Endothelial cell (in vitro differentiated cells): ENCODE measurements around the gene CLNS1A. TPM values are rescaled to one million over a fixed set of nuclear protein-coding genes. Genes with fewer than 3 reads are reported as not detected.
A peak's percentile ranks its signal among the peaks of the same experiment; 100 is the strongest.

ENCODE experiments used
- DNase-seq: peaks from one replicate; pipeline ENCODE4 v3.0.0; 2021; ENCODE audit warnings: low spot score
- H3K27ac Mint-ChIP-seq: one replicate; pipeline ENCODE4 v1.8.0; 2021; ENCODE audit warnings: mixed read lengths, inconsistent platforms; ENCODE audit not compliant: unreplicated experiment
- H3K27me3 Mint-ChIP-seq: one replicate; pipeline ENCODE4 v1.8.0; 2021; ENCODE audit warnings: mild to moderate bottlenecking, moderate library complexity, mixed read lengths, inconsistent platforms; ENCODE audit not compliant: unreplicated experiment
- H3K36me3 Mint-ChIP-seq: one replicate; pipeline ENCODE4 v1.8.0; 2021; ENCODE audit warnings: mild to moderate bottlenecking, low read depth, mixed read lengths, inconsistent platforms; ENCODE audit not compliant: unreplicated experiment
- H3K4me1 Mint-ChIP-seq: one replicate; pipeline ENCODE4 v1.8.0; 2021; ENCODE audit warnings: mild to moderate bottlenecking, mixed read lengths, inconsistent platforms; ENCODE audit not compliant: unreplicated experiment
- H3K4me3 Mint-ChIP-seq: one replicate; pipeline ENCODE4 v1.8.0; 2021; ENCODE audit warnings: mild to moderate bottlenecking, mixed read lengths, inconsistent platforms; ENCODE audit not compliant: unreplicated experiment
- H3K9me3 Mint-ChIP-seq: one replicate; pipeline ENCODE4 v1.8.0; 2021; ENCODE audit warnings: mixed read lengths, inconsistent platforms; ENCODE audit not compliant: unreplicated experiment
- total RNA-seq: library from RNA; stranded (reverse); fragmentation: NEBNext Ultra II Directional; extraction: Animal tissue kit (Norgen Biotek cat#: 25700); gene quantifications from one replicate; pipeline ENCODE4 v1.2.1, GENCODE V29; 2021; ENCODE audit not compliant: unreplicated experiment
- TF ChIP-seq, protein P1 (sequence below): fragments of 200-600 bp; sonication (generic); IDR thresholded peaks from one replicate; pipeline ENCODE4 v1.5.0; 2021; ENCODE audit warnings: antibody characterized with exemption; ENCODE audit not compliant: unreplicated experiment

Gene CLNS1A
- total RNA-seq, 1 donor from 2014 or later, result 95.6 TPM

DNA sequence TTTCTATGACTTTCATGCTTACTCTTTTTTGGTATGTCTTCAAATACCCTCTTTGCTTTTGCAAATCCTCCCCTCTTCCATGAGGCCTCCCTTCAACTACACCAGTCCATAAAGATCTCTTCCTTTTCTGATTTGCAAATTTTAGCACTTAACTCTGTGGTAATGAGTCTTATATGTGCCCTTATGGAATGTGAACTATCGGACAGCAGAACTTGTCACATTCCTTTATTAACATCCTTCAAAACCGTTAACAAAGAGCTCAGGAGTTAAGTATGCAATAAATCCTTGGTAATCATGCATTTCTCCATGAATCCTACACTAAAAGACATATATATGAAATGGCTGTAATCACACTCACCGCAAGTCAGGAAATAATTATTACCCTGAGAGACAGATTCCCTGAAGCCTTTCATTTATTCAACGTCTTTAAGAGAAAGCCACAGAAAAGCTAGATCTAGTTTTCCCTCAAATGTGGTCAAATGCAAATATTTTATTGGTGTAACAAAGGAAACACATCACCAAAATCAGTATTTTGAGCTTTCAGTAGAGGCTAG, 7.4 kb downstream of the CLNS1A start:
- peaks cover 5% of the 10 kb centered on the region for H3K4me1 Mint-ChIP-seq
- TF ChIP-seq, protein P1, sequence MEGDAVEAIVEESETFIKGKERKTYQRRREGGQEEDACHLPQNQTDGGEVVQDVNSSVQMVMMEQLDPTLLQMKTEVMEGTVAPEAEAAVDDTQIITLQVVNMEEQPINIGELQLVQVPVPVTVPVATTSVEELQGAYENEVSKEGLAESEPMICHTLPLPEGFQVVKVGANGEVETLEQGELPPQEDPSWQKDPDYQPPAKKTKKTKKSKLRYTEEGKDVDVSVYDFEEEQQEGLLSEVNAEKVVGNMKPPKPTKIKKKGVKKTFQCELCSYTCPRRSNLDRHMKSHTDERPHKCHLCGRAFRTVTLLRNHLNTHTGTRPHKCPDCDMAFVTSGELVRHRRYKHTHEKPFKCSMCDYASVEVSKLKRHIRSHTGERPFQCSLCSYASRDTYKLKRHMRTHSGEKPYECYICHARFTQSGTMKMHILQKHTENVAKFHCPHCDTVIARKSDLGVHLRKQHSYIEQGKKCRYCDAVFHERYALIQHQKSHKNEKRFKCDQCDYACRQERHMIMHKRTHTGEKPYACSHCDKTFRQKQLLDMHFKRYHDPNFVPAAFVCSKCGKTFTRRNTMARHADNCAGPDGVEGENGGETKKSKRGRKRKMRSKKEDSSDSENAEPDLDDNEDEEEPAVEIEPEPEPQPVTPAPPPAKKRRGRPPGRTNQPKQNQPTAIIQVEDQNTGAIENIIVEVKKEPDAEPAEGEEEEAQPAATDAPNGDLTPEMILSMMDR, result no peak
- no peak overlapping the region for H3K27ac Mint-ChIP-seq
- no peaks in the 10 kb centered on the region for H3K27me3 Mint-ChIP-seq
- no peaks in the 10 kb centered on the region for H3K9me3 Mint-ChIP-seq
- H3K36me3 Mint-ChIP-seq, result peaks cover 8% of the 10 kb centered on the region
- no peak for DNase-seq
- H3K4me3 Mint-ChIP-seq, result no peak overlapping the region

DNA sequence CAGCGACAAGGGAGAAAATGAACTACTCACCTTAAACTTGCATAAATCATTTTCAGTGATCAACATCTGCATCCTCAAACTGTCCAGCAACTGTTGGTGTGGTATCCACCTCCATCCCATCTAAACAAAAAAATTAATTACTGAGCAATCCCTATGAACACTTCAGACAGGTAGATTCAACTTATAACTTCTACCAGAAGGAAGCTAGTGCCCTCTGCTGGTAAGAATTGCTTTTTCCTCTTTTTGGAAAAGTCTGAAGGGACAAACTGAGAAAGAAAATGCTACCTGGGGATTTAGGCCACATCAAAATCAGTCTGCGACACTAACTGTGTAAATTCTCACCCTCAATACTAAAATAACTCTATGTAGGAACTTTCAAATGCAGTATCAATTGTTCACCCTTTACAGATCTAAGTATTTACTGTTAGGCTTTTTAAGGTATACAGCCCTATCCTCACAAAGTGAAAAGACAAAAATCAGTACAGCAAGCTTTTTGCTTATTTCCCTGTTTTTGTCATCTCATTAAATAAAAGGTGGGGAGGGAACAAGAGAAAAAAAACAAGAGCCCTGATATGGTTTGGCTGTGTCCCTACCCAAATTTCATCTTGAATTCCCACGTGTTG, 17.9 kb downstream of the CLNS1A start:
- peak; percentile 33 for DNase-seq
- H3K4me1 Mint-ChIP-seq, result no peaks in the 10 kb centered on the region
- no peaks in the 10 kb centered on the region for H3K9me3 Mint-ChIP-seq
- no peaks in the 10 kb centered on the region for H3K27me3 Mint-ChIP-seq
- TF ChIP-seq, protein P1, result peak; percentile 69
- no peak overlapping the region for H3K4me3 Mint-ChIP-seq
- peaks cover 10% of the 10 kb centered on the region for H3K36me3 Mint-ChIP-seq
- no peak overlapping the region for H3K27ac Mint-ChIP-seq

DNA sequence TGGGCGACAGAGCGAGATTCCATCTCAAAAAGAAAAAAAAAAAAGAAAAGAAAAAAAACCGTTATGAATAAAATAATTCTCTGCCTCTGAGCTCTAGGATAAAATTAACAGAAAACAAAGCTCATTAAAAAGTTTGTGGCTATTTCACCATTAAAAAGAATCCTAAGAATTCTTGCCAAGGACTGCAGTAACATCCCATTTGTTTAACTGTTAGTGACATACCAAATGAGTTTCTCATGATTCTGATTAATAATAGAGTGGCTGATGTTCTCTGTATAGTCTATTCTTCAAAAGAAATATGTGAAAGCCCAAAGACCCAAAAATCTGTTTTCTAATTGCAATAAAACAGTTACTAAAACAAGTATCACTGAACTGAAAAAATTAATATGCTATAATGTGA, 19.7 kb downstream of the CLNS1A start:
- peaks cover 7% of the 10 kb centered on the region for H3K36me3 Mint-ChIP-seq
- TF ChIP-seq, protein P1, result no peak
- no peak overlapping the region for H3K4me3 Mint-ChIP-seq
- no peak overlapping the region for H3K27ac Mint-ChIP-seq
- H3K9me3 Mint-ChIP-seq, result no peaks in the 10 kb centered on the region
- H3K27me3 Mint-ChIP-seq, result no peaks in the 10 kb centered on the region
- no peaks in the 10 kb centered on the region for H3K4me1 Mint-ChIP-seq
- DNase-seq, result no peak

DNA sequence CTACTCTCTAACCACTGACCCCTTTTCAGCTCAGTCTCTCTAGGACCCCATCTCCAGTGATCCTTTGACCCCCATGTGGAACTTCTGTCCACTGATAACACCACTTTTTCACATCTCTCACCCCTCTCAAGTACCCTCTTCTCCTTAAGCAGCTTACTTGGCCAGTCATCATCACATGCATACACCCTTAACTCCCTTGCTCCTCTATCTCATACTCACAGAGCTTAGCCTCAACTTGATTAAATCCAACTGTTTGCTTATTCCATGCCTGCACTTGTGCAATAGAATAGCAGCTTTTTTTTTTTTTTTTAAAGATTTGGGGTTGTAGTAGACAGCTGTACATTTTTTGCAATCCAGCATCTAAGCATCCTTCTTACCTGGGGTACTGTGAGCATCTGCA, 25.7 kb downstream of the CLNS1A start:
- H3K27me3 Mint-ChIP-seq, result no peaks in the 10 kb centered on the region
- no peak for DNase-seq
- no peak overlapping the region for H3K4me3 Mint-ChIP-seq
- no peaks in the 10 kb centered on the region for H3K4me1 Mint-ChIP-seq
- H3K9me3 Mint-ChIP-seq, result no peaks in the 10 kb centered on the region
- TF ChIP-seq, protein P1, result no peak
- H3K36me3 Mint-ChIP-seq, result no peaks in the 10 kb centered on the region
- H3K27ac Mint-ChIP-seq, result no peak overlapping the region

DNA sequence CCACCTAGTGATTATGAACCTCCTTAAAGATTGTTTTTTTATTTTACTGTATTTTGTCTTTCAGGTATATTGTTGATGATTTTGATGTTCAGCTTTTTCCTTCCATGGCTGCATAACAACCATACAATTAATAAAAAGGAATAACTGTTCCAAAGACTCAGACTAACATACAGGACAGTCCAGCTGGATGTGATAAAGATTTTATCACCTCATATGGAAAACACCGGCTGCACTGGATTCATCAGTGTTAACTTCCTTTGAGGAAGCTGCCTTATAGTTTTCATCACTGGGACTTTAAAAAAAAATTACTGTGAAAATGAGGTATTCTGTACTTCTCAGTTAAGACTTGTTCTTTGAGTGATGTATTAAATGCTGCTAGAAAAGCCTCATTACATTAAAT, 28.4 kb downstream of the CLNS1A start:
- no peak for DNase-seq
- Mint-ChIP-seq H3K27me3 (no peaks in the 10 kb centered on the region), H3K4me3 (no peak overlapping the region), H3K36me3 (no peaks in the 10 kb centered on the region), H3K9me3 (no peaks in the 10 kb centered on the region), H3K4me1 (no peaks in the 10 kb centered on the region), H3K27ac (no peak overlapping the region)
- TF ChIP-seq, protein P1, result no peak
